Neural progenitor cell (in vitro differentiated cells): Measurements from ENCODE around the gene RPAP2.

Experiments
- EZH2 ChIP-seq: fragments of 200-600 bp; sonication (generic); IDR thresholded peaks from 2 replicates; pipeline ENCODE4 v1.6.1; 2017; ENCODE audit warnings: antibody characterized with exemption, mild to moderate bottlenecking, moderate library complexity
- EZH2phosphoT487 ChIP-seq: fragments of 200-600 bp; sonication (generic); IDR thresholded peaks from 2 replicates; pipeline ENCODE4 v1.6.1; 2017; ENCODE audit warnings: antibody characterized with exemption
- TF ChIP-seq, protein P1 (sequence below): fragments of 200-600 bp; sonication (generic); IDR thresholded peaks from 2 replicates; pipeline ENCODE4 v1.5.1; 2017; ENCODE audit warnings: antibody characterized with exemption, mild to moderate bottlenecking

- TF ChIP-seq, protein P1, sequence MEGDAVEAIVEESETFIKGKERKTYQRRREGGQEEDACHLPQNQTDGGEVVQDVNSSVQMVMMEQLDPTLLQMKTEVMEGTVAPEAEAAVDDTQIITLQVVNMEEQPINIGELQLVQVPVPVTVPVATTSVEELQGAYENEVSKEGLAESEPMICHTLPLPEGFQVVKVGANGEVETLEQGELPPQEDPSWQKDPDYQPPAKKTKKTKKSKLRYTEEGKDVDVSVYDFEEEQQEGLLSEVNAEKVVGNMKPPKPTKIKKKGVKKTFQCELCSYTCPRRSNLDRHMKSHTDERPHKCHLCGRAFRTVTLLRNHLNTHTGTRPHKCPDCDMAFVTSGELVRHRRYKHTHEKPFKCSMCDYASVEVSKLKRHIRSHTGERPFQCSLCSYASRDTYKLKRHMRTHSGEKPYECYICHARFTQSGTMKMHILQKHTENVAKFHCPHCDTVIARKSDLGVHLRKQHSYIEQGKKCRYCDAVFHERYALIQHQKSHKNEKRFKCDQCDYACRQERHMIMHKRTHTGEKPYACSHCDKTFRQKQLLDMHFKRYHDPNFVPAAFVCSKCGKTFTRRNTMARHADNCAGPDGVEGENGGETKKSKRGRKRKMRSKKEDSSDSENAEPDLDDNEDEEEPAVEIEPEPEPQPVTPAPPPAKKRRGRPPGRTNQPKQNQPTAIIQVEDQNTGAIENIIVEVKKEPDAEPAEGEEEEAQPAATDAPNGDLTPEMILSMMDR: no peak
- no peak for TF ChIP-seq EZH2phosphoT487
- no peak for TF ChIP-seq EZH2
Measured at GRCh38 chr1:92301021-92301420, 2.2 kb downstream of the RPAP2 start.
